Stimulated activated CD4-positive, alpha-beta T cell treated with anti-CD3 and anti-CD28 coated beads, Interleukin-12 subunit alpha, Interleukin-12 subunit beta, amount 100 ng/mL, for 48 hours (primary cell): ENCODE results near the gene PEX12.
"Not testable (repeated sequence)": the region's sequence is repeated elsewhere in the genome, so short reads cannot be mapped to it uniquely, and the experiment has no call there.

Experiments
- DNase-seq, 3 donors: peaks; one replicate each; pipeline ENCODE4 v3.0.0-alpha.2; 2020; ENCODE audit warnings: low read depth in 2 of 3, low spot score in 1 of 3

The PEX12 gene

GRCh38 chr17:35578197-35578928, at the start of gene PEX12:
Gene PEX12, minus strand, starts transcription at chr17:35578571. Its CDS starts 550 bp downstream, at chr17:35578021.
- DNase-seq: peak; percentile 76 to 79 (median 78)

GRCh38 chr17:35627417-35627816, 49.0 kb upstream of the PEX12 start:
- DNase-seq: no peak

GRCh38 chr17:35621768-35622167, 43.4 kb upstream of the PEX12 start:
- no peak for DNase-seq

GRCh38 chr17:35618628-35619027, 40.3 kb upstream of the PEX12 start:
- no peak for DNase-seq

- no peak for DNase-seq
Measured at GRCh38 chr17:35617505-35617904, 39.1 kb upstream of the PEX12 start.

GRCh38 chr17:35616536-35616935, 38.2 kb upstream of the PEX12 start:
- no peak for DNase-seq

- DNase-seq: no peak
Measured at GRCh38 chr17:35614810-35615209, 36.4 kb upstream of the PEX12 start.

GRCh38 chr17:35612924-35613521, 34.7 kb upstream of the PEX12 start:
- DNase-seq: peak in 1 of 3 donors; percentile 16

GRCh38 chr17:35610746-35611145, 32.4 kb upstream of the PEX12 start:
- DNase-seq: not testable (repeated sequence)

GRCh38 chr17:35609831-35610230, 31.5 kb upstream of the PEX12 start:
- DNase-seq: no peak

GRCh38 chr17:35607239-35607847, 29.0 kb upstream of the PEX12 start:
- no peak for DNase-seq

- DNase-seq: no peak
Measured at GRCh38 chr17:35605678-35606077, 27.3 kb upstream of the PEX12 start.

GRCh38 chr17:35603674-35604073, 25.3 kb upstream of the PEX12 start:
- DNase-seq: no peak

GRCh38 chr17:35597604-35598003, 19.2 kb upstream of the PEX12 start:
- DNase-seq: no peak

- no peak for DNase-seq
Measured at GRCh38 chr17:35596530-35597233, 18.3 kb upstream of the PEX12 start.

- no peak for DNase-seq
Measured at GRCh38 chr17:35596072-35596471, 17.7 kb upstream of the PEX12 start.

GRCh38 chr17:35588196-35588920, 10.0 kb upstream of the PEX12 start:
- DNase-seq: no peak

GRCh38 chr17:35587074-35587961, 8.9 kb upstream of the PEX12 start, which contains the start of gene AP2B1:
Gene AP2B1, plus strand, starts transcription at chr17:35587322. Its CDS starts 6,709 bp downstream, at chr17:35594031.
- peak; percentile 91 to 99 (median 95) for DNase-seq

GRCh38 chr17:35586569-35587073, 8.2 kb upstream of the PEX12 start:
- DNase-seq: no peak

GRCh38 chr17:35584061-35584460, 5.7 kb upstream of the PEX12 start:
- no peak for DNase-seq
